Left ventricle myocardium inferior (tissue), 1 donor: ENCODE measurements around the gene TACC3. TPM values are rescaled to one million over a fixed set of nuclear protein-coding genes. Genes with fewer than 3 reads are reported as not detected.

Experiments used
- DNase-seq: peaks from one replicate; pipeline ENCODE4 v3.0.0-alpha.2; 2020
- H3K27ac ChIP-seq: fragments of 200-600 bp; replicated peaks from 2 replicates; pipeline ENCODE4 v1.8.0; 2021
- H3K27me3 ChIP-seq: fragments of 200-600 bp; 2 replicates; pipeline ENCODE4 v1.8.0; 2021; ENCODE audit warnings: low read depth
- H3K36me3 ChIP-seq: fragments of 200-600 bp; 2 replicates; pipeline ENCODE4 v1.8.0; 2021
- H3K4me1 ChIP-seq: fragments of 200-600 bp; 2 replicates; pipeline ENCODE4 v1.8.0; 2021
- H3K4me3 ChIP-seq: fragments of 200-600 bp; 2 replicates; pipeline ENCODE4 v1.8.0; 2021; ENCODE audit warnings: mild to moderate bottlenecking, moderate library complexity
- H3K9me3 ChIP-seq: fragments of 200-600 bp; replicated peaks from 2 replicates; pipeline ENCODE4 v1.8.0; 2021
- intact Hi-C: fragments of 100-400 bp; cut with micrococcal nuclease; formaldehyde crosslinking; loops from one replicate; pipeline ENCODE4 v1.11.0; 2022
- total RNA-seq: library from RNA; stranded (reverse); fragmentation: NEBNext Ultra II Directional; extraction: Animal tissue kit (Norgen Biotek cat#: 25700); gene quantifications from one replicate; pipeline ENCODE4 v1.2.1, GENCODE V29; 2021
- TF ChIP-seq, protein P1 (sequence below): fragments of 200-600 bp; IDR thresholded peaks from 2 replicates; pipeline ENCODE4 v1.8.0; 2021; ENCODE audit warnings: antibody characterized with exemption, mild to moderate bottlenecking, borderline replicate concordance
- donor health status: DM: no; HTN: yes; CAD: no; lungs with severe emphysema.

The TACC3 gene
- total RNA-seq, 1 donor from 2014 or later, result 5.8 TPM

DNA sequence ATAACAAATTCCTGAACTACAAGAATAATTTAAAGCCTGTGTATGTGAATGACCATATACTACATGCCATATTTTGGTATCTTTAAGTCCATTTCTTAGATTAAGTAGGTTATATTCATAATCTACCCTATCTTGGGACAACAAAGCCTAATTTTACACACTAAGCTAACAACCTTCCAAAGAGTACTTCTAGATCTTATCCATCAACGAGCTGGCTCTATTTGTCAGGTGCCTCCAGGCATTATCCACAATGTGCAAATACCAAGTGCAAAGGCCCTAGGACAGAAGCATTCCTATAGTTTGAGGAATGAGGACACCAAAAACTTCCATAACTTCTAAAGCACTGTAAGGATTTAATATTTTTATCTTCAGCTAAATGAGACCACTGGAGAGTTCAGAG is 12.7 kb upstream of the TACC3 start:
- H3K27me3 ChIP-seq, result no peaks in the 10 kb centered on the region
- H3K9me3 ChIP-seq, result no peaks in the 10 kb centered on the region
- H3K4me1 ChIP-seq, result peaks cover 41% of the 10 kb centered on the region
- no peak for DNase-seq
- TF ChIP-seq, protein P1, sequence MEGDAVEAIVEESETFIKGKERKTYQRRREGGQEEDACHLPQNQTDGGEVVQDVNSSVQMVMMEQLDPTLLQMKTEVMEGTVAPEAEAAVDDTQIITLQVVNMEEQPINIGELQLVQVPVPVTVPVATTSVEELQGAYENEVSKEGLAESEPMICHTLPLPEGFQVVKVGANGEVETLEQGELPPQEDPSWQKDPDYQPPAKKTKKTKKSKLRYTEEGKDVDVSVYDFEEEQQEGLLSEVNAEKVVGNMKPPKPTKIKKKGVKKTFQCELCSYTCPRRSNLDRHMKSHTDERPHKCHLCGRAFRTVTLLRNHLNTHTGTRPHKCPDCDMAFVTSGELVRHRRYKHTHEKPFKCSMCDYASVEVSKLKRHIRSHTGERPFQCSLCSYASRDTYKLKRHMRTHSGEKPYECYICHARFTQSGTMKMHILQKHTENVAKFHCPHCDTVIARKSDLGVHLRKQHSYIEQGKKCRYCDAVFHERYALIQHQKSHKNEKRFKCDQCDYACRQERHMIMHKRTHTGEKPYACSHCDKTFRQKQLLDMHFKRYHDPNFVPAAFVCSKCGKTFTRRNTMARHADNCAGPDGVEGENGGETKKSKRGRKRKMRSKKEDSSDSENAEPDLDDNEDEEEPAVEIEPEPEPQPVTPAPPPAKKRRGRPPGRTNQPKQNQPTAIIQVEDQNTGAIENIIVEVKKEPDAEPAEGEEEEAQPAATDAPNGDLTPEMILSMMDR, result no peak
- H3K4me3 ChIP-seq, result no peak overlapping the region
- no peak overlapping the region for H3K27ac ChIP-seq
- intact Hi-C loops, result no loop called here
- H3K36me3 ChIP-seq, result peaks cover 1% of the 10 kb centered on the region

- TF ChIP-seq, protein P1, result no peak
- Histone ChIP-seq H3K27me3 (no peaks in the 10 kb centered on the region), H3K4me1 (peaks cover 66% of the 10 kb centered on the region), H3K27ac (peak overlapping the region; percentile 99), H3K9me3 (no peaks in the 10 kb centered on the region), H3K36me3 (no peaks in the 10 kb centered on the region), H3K4me3 (peak overlapping the region; percentile 97)
- intact Hi-C loops, result no loop called here
- DNase-seq, result no peak
These were observed 10.2 kb upstream of the TACC3 start for GRCh38 chr4:1711055-1711570.

DNA sequence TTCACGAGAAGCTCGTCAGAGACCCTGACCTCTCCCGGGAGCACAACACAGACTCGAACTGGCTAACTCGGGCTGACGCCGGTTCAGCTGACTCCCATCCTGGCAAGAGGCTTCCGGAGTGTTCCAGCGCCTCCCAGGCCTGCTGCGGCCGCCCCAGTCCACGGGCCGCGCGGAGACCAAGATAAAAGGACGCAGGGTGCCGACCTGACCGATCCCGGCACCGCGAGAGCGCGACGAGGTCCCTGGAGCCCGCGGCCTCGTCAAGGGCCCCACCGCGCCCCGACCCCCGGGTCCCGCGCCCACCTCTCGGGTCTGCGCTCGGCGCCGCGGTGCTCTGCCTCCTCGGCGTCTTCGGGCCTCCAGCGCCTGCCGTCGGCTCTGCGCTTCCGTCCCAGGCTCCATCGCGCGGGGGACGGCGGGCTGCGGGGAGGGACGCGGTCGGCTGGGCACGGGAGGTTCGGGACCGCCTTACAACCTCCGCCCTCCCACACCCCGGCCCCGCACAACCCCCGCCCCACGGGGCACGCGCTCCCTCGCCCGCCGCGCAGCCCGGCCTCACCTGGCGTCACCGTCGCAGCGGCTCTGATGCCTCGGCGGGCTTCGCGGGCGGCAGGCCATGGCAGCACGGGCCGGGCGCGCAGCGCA is 9.6 kb upstream of the TACC3 start:
- DNase-seq, result peak; percentile 50
- H3K36me3 ChIP-seq, result peaks cover 3% of the 10 kb centered on the region
- H3K27me3 ChIP-seq, result no peaks in the 10 kb centered on the region
- H3K27ac ChIP-seq, result peak overlapping the region; percentile 99
- no peaks in the 10 kb centered on the region for H3K9me3 ChIP-seq
- TF ChIP-seq, protein P1, result no peak
- peak overlapping the region; percentile 97 for H3K4me3 ChIP-seq
- intact Hi-C loops, result no loop called here
- peaks cover 69% of the 10 kb centered on the region for H3K4me1 ChIP-seq

DNA sequence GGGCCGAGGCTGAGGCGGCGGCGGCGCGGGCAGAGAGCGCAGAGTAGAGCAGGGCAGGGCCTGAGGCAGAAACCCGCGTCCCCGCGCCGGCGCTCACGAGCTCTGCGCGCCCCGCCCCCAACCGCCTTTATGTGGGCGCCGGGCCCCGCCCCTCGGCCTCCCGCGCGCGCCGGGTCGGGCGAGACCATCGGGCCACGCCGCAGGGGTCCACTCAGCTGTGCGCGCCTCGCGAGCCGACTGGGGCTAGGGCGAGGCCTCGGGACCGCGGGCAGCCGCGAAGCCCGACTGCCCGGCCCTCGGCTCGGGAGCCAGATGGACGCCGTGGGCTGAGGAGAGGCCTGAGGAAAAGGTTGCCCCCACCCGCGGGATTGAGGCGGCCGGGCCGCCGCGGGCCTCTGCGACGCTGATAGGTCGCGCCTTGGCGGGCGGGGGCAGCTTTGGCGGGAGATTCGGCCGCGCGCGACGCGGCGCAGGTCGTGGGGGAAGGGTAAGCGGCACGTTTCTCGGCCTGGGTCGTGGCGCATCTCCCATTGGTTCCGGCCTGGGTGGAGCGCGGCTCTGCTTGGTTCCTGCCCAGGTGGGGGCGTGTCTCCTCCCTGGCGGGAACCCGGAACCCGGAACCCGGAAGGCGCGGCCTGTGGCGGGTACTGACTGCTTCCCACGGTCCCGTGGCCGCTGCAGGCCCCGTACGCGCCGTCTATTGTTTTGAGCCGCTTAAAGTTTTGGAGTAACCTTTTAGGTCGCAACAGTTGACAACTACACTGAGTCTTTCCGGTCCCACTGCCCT is 8.9 kb upstream of the TACC3 start, which contains the start of gene SLBP:
Gene SLBP (minus strand): TSS at position 104 of the 787 bp plus-strand sequence. CDS start 131 bp downstream, outside the sequence.
- intact Hi-C loops, result no loop called here
- H3K4me1 ChIP-seq, result peaks cover 76% of the 10 kb centered on the region
- no peaks in the 10 kb centered on the region for H3K9me3 ChIP-seq
- H3K4me3 ChIP-seq, result peak within 1 kb of the TSS; percentile 97
- DNase-seq, result peak; percentile 95
- H3K27ac ChIP-seq, result peak within 1 kb of the TSS; percentile 99
- H3K36me3 ChIP-seq, result peaks cover 10% of the 10 kb centered on the region
- no peaks in the 10 kb centered on the region for H3K27me3 ChIP-seq
- TF ChIP-seq, protein P1, result no peak

- Histone ChIP-seq H3K4me1 (peaks cover 85% of the 10 kb centered on the region), H3K4me3 (peak overlapping the region; percentile 97), H3K27ac (peak overlapping the region; percentile 99), H3K36me3 (peaks cover 18% of the 10 kb centered on the region), H3K9me3 (no peaks in the 10 kb centered on the region), H3K27me3 (no peaks in the 10 kb centered on the region)
- intact Hi-C loops, result no loop called here
- DNase-seq, result no peak
- TF ChIP-seq, protein P1, result no peak
These were observed 8.1 kb upstream of the TACC3 start for GRCh38 chr4:1713003-1713851.
